ENCODE results near the gene SPATA16. TPM values are rescaled to one million over a fixed set of nuclear protein-coding genes. Genes with fewer than 3 reads are reported as not detected.

The SPATA16 gene
- total and polyA plus RNA-seq, 8 donors = not detected

DNA sequence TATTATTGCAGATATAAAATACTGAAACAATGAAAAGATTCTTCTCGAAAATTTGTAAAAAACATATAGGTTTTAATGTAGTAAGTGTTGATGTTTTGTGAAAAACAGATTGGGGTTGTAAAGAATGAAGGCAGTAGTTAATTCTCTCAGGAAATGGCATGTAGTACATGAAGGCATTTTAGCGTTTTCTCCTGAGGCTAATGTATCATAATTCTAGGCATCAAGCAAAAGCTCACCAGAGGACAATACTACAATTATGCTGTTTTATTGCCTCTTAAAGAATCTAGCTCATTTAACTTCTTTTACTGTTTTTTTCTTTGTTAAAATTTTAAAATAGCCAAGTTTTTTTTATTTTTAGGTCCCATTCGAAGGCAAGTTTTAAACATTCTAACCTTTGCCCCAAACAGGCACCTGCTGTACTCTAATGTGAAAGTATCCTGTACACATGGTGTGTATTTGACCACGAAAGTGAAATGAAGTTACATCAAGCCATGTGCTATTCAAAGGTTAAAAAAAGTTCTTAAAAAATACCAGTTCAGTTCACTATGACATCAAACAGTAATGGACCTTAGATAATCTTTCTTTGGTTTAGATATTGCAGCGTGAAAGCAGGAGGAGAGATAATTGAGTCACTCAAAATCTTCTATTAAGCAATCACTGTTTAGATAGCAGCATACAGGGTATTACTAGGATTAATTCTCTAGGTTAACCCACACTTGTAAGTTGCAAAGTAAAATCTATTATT is 227.0 kb downstream of the SPATA16 start:
- Histone ChIP-seq H3K27me3 (no peaks in the 10 kb centered on the region), H3K4me3 (no peak overlapping the region), H3K9me3 (no peaks in the 10 kb centered on the region), H3K36me3 (no peaks in the 10 kb centered on the region), H3K27ac (no peak overlapping the region), H3K4me1 (peaks cover 4 to 53% (median 29%) of the 10 kb centered on the region in 4 donors)
- TF ChIP-seq EP300 (IDR thresholded peaks at IDR 0.05) (no peak), POLR2A (IDR thresholded peaks at IDR 0.05) (no peak), POLR2AphosphoS5 (IDR thresholded peaks at IDR 0.05) (no peak)
- TF ChIP-seq, protein P1, sequence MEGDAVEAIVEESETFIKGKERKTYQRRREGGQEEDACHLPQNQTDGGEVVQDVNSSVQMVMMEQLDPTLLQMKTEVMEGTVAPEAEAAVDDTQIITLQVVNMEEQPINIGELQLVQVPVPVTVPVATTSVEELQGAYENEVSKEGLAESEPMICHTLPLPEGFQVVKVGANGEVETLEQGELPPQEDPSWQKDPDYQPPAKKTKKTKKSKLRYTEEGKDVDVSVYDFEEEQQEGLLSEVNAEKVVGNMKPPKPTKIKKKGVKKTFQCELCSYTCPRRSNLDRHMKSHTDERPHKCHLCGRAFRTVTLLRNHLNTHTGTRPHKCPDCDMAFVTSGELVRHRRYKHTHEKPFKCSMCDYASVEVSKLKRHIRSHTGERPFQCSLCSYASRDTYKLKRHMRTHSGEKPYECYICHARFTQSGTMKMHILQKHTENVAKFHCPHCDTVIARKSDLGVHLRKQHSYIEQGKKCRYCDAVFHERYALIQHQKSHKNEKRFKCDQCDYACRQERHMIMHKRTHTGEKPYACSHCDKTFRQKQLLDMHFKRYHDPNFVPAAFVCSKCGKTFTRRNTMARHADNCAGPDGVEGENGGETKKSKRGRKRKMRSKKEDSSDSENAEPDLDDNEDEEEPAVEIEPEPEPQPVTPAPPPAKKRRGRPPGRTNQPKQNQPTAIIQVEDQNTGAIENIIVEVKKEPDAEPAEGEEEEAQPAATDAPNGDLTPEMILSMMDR (IDR thresholded peaks at IDR 0.05) = no peak
- intact Hi-C loops (cut with DNase I; ENCODE audit: low total_unique reads) = no loop called here
- 31 to 48% (median 38%) methylated on average over 5 of the region's 5 CpGs for WGBS, 5 donors
- DNase-seq = no peak

DNA sequence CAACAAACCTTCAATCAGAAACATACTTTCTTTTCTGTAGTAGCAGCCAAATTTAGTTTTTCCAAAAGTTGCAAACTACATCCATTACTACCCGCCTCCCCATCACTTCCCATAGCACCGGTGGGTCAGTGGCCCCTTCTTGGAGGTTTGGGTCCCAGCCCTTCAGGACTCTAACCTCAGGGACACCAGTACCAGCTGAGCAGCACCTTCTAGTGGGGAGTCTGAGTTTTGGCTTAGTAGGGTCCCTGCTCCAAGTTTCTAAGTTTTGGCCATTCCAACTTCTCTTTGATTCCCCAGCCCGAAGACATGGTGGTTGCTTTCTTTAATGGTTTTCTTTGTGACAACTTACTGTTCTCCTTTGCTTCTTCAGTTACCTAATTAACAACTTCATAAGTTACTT is 229.9 kb downstream of the SPATA16 start:
- no peak for DNase-seq
- H3K36me3 ChIP-seq = no peaks in the 10 kb centered on the region
- no peak overlapping the region for H3K4me3 ChIP-seq
- WGBS, 5 donors = 95 to 98% (median 97%) methylated on average over 3 of the region's 3 CpGs
- intact Hi-C loops (cut with DNase I; ENCODE audit: low total_unique reads) = no loop called here
- no peaks in the 10 kb centered on the region for H3K27me3 ChIP-seq
- TF ChIP-seq POLR2AphosphoS5 (IDR thresholded peaks at IDR 0.05) = no peak
- TF ChIP-seq EP300 (IDR thresholded peaks at IDR 0.05) = no peak
- TF ChIP-seq, protein P1 (IDR thresholded peaks at IDR 0.05) = no peak
- TF ChIP-seq POLR2A (IDR thresholded peaks at IDR 0.05) = no peak
- H3K27ac ChIP-seq = no peak overlapping the region
- peaks cover 0 to 24% (median 7%) of the 10 kb centered on the region in 4 donors for H3K4me1 ChIP-seq
- no peaks in the 10 kb centered on the region for H3K9me3 ChIP-seq

DNA sequence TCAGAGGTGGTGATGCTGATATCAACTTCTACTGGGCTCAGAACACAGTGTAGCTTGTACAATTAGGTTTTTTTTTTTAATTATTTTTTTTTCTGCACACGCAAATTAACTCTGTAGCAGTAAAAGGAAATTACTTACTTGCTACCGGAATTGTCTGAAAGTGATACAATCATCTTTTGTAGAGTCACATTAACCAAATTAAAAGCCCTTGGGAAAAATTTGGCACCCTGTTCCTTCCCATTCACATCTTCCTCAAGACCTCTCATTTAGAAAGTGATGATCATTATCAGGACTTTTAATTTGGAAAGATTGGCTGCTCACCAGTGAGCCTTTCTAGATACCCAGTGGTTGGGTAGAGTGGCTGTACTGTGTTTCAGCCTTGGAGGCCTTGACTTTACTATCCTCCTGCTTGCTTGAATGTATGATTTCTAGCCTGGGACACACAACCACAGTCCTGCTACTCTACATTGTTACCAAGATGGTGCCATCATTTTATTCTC is 232.2 kb downstream of the SPATA16 start:
- Histone ChIP-seq H3K27ac (no peak overlapping the region), H3K4me1 (peaks cover 0 to 1% (median 0%) of the 10 kb centered on the region in 4 donors), H3K9me3 (no peaks in the 10 kb centered on the region), H3K36me3 (no peaks in the 10 kb centered on the region), H3K4me3 (no peak overlapping the region), H3K27me3 (no peaks in the 10 kb centered on the region)
- DNase-seq = no peak
- 79 to 90% (median 85%) methylated on average over 2 of the region's 2 CpGs for WGBS, 5 donors
- TF ChIP-seq, protein P1 (IDR thresholded peaks at IDR 0.05) = no peak
- TF ChIP-seq POLR2AphosphoS5 (IDR thresholded peaks at IDR 0.05) (no peak), POLR2A (IDR thresholded peaks at IDR 0.05) (no peak), EP300 (IDR thresholded peaks at IDR 0.05) (no peak)
- intact Hi-C loops (cut with DNase I; ENCODE audit: low total_unique reads) = no loop called here

DNA sequence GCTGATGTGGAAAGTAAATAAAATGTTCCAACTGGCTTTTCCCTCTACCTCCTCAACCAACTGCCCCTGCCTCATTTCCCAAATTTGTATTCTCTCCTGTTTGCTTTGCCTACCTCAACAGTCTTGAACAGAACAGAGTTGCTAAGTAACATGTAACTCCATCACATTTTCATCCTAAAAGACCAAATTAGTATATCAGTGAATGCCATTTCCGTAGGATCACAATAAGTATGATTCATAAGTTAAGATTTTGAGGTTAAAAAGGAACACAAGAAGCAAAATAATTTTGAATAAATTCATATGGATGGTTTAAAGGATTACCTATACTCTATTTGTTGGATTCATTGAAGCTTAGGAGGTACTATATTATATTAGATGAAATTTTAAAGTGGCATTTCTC is 235.6 kb downstream of the SPATA16 start:
- intact Hi-C loops (cut with DNase I; ENCODE audit: low total_unique reads) = no loop called here
- no peaks in the 10 kb centered on the region for H3K9me3 ChIP-seq
- no peak for DNase-seq
- H3K36me3 ChIP-seq = no peaks in the 10 kb centered on the region
- H3K27me3 ChIP-seq = no peaks in the 10 kb centered on the region
- 84 to 100% (median 95%) methylated on average over 1 of the region's 1 CpG for WGBS, 5 donors
- H3K4me3 ChIP-seq = no peak overlapping the region
- H3K27ac ChIP-seq = no peak overlapping the region
- H3K4me1 ChIP-seq = no peaks in the 10 kb centered on the region
- TF ChIP-seq, protein P1 (IDR thresholded peaks at IDR 0.05) = no peak
- TF ChIP-seq EP300 (IDR thresholded peaks at IDR 0.05) (no peak), POLR2A (IDR thresholded peaks at IDR 0.05) (no peak), POLR2AphosphoS5 (IDR thresholded peaks at IDR 0.05) (no peak)
